Measurements from ENCODE around the gene ABTB1.
A peak's percentile ranks its signal among the peaks of the same experiment; 100 is the strongest.
"Not testable (repeated sequence)": the region's sequence is repeated elsewhere in the genome, so short reads cannot be mapped to it uniquely, and the experiment has no call there.

Gene ABTB1

DNA sequence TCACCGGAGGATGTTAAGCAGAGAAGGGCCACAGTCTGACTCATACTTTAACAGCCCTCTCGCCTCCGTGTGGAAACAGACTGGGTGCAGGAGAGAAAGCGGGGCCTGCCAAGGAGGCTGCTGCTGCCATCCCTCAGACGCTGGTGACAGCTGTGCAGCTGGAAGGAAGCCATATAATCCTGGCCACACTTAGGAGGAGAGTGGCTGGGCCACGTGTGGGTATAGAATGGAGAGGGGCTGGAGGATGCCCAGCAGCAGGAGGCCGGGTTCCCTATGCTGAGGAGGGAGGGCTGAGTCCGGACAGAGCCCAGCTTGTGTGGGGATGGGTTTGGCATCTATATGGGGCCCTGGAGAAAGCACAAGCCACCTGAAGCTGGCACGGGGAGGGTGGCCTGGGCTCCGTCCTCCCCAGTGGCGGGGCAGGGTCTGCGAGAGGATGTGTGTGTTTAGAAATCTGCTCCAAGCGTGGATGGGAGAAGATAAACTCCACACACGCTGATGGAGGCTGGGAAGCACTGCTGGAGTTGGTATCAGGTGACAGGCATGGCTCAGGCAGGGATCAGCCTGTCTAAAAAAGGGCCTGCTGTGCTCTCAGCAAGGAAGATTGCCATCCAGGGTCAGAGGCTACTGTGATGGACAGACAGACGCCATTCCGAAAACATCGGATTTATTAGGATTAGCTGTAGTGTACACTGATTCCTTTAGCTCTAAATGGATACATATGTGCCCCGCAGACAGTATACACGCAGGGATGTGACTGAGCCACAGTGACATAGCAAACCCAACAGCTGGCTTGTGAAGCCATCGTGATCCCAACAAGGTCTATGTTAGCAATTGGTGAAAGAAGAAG is 15.9 kb downstream of the ABTB1 start:
- DNase-seq, result no peak

DNA sequence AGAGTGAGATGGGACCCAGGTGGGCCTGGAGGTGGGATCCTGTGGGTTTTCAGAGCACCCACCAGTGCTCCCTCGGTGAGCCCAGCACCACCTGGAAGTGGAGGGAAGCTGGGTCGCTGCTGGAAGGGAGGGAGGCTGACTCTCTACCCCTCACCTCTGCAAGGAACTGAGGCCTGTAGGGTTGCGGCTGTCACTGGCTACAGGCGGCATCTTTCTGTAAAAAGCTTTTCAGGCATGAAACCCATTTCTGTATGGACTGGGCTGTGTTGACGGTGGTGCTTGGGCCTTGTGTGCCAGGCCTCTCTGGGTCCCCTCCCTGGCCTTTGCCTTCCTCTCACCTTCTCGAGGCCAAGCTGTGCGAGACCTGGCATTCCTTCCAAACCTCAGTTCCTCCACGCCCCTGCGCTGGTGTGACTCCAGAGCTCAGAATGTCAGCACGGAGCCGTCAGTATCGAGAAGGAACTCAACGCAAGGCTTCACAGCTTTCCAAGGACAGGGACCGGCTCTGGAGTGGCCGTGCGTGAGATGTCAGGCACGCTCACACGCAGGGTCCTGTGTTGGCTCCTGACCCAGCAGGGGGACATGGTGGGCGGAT is 16.6 kb downstream of the ABTB1 start:
- DNase-seq, result no peak

DNA sequence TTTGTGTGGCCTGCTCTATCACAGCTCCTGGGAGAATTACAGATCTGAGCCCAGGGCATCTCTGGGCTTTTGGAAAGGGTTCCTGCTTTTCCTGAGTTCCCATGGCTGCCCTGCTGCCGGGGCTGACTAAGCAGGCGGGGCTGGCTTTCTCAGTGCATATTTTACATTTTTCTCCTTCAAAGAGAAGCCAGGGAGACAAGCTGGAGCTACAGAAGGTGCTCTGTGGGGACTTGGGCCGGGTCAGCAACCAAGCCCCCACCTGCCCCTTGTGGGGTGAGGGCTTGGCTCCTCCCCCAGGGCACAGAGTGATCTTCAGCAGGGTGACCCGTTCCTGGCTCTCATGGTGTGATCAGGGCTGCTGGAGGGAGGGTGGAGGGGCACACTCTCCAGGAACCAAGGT is 17.4 kb downstream of the ABTB1 start:
- no peak for DNase-seq

- DNase-seq, result no peak
Observed at GRCh38 chr3:127690823-127691452, 18.2 kb downstream of the ABTB1 start.

- no peak for DNase-seq
Observed at GRCh38 chr3:127691489-127691888, 18.7 kb downstream of the ABTB1 start.

GRCh38 chr3:127691974-127692373 is 19.2 kb downstream of the ABTB1 start:
- DNase-seq, result no peak

- DNase-seq, result no peak
Observed at GRCh38 chr3:127692501-127693335, 20.0 kb downstream of the ABTB1 start.

DNA sequence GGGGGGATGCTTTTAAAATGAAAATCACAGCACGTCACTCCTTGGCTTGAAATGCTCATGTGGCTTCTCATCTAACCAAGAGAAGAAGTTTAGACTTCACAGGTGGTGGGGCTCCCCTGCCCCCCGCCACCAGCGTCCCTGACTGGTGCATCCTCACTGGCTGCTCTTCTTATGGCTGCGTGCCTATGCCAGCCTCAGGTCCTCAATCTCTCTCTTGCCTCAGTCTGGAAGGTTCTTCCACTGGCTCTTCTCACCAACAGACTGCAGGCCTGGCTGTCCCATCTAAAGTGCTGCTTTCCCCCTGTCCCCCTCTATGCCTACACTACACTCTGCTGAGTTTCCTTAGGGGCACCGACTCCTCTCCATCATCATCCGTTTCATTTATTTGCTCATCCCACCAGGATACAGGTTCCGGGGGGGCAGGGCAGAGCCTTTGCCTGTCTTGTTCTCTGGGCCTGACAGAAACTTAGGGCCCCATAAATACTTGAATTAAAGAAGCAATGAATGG is 20.6 kb downstream of the ABTB1 start:
- DNase-seq, result no peak

DNA sequence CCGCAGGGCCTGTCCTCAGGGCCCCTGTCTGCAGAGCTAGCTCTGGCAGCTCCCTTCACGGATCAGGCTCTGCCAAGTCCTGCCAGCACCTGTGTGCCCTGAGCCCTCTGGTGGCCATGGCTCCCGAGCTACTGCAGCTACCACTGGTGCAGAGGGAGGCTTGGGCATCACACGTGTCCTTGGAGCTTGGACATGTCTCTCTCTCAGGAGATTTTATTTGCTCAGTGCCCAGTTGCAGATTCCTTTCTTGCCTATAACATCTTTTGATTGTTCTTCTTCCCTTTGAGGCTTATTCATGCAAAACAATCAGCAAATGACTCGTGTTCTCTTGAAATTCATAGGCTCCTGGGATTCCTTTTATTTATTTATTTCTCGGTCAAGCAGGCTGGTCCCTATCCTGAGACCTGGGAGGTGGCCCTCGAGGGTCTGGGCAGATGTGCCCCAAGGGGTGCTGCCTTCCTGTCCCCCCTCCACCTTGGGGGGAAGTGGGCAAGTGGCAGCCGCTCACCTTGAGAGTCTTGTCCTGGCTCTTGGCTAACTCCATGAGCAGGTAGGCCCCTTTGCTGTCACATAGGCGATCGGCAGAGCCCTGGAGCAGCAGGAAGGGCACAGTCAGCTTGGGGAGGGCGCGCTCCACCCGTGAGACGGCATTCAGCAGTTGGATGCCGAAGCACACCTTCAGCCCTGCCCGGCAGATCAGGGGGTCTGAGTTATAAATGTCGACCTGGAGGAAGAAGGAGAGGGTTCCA is 21.9 kb downstream of the ABTB1 start:
- peak; percentile 45 for DNase-seq

GRCh38 chr3:127697551-127698240 is 24.9 kb downstream of the ABTB1 start:
- DNase-seq, result peak; percentile 30

GRCh38 chr3:127698286-127698685 is 25.5 kb downstream of the ABTB1 start:
- DNase-seq, result no peak

DNA sequence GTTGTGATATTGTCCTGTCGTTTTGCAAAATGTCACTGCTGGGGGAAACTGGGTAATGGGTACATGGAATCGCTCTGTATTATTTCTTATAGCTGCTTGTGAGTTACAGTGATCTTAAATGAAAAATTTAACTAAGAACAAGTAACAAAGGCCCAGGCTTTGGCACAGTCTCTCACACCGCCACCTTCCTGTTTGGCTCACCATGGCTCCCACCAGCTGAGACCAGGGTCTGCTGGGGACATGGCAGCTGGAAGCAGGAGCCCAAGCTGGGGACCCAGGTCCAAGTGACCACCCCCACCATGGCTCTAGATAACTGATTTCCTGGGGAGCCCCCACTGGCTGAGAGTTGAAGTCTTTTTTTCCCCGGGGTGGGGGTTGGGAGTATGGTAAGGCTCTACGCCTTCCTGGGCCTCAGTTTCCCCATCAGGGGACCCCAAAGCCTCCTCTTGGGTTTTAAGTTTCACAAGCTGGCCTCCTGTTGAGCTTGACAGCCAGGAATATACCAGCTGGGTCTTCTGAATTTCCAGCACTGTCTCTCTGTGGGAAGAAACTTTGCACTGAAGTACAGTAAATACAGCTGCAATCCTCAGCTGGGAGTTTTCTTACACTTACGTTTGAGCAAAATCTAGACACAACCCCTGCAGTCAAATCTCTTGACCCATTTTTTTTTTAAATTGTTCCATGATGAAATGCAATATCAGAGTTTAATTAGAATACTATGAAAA is 26.1 kb downstream of the ABTB1 start:
- no peak for DNase-seq

GRCh38 chr3:127699416-127700300 is 26.9 kb downstream of the ABTB1 start:
- no peak for DNase-seq

DNA sequence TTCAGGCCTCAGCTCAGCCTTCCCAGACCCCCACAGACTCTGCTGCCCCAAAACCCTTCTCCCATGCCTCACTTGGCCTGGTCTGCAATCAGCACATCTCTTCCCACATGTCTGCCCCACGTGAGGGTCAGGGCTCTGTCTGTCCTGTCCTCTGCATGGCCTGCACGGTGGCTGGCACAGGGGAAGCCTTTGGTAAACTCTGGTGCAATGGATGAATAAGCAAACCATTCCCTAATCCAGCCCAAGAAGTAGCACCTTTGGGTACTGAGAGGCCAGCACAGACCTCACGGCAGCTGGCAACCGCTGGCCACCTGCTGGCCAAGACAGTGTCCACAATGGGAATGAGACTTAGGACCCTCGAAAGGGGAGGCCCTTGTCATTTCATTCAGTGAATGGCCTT is 27.7 kb downstream of the ABTB1 start:
- no peak for DNase-seq

GRCh38 chr3:127701280-127701911 is 28.6 kb downstream of the ABTB1 start:
- DNase-seq, result no peak

GRCh38 chr3:127702151-127702578 is 29.4 kb downstream of the ABTB1 start:
- no peak for DNase-seq

GRCh38 chr3:127704840-127705239 is 32.1 kb downstream of the ABTB1 start:
- DNase-seq, result not testable (repeated sequence)

DNA sequence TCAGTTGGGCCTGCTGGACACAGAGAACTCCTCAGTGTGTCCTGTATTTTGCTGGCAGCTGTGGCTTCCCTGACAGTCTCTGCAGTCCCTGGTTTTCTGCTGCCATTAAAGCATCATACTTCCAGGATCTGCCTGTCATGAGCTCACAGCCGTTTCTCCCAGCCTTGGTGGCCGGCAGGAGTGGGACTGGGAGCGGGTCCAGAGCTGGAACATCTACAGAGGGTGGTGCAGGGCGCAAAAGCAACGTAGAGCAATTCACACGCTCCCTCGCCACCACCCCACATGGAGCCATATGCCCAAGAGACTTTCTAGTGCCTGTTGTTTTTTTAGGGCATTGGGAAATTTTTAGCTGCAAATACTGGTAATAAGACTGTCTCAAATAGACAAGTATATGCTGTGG is 33.6 kb downstream of the ABTB1 start:
- DNase-seq, result no peak

- no peak for DNase-seq
Observed at GRCh38 chr3:127706785-127707351, 34.1 kb downstream of the ABTB1 start.

Data from activated CD4-positive, alpha-beta T cell treated with anti-CD3 and anti-CD28 coated beads, Interleukin-2, amount 50 U/mL, for 1 hour (primary cell).